Activated CD8-positive, alpha-beta T cell treated with anti-CD3 and anti-CD28 coated beads for 36 hours (primary cell): ENCODE data around the gene ATP10A. TPM values are rescaled to one million over a fixed set of nuclear protein-coding genes. Genes with fewer than 3 reads are reported as not detected.
"Not testable (repeated sequence)": the region's sequence is repeated elsewhere in the genome, so short reads cannot be mapped to it uniquely, and the experiment has no call there.

Source experiments
- ATAC-seq: fragments of 200-7000 bp; cut with Tn5 transposase; one replicate; pipeline ENCODE4 v1.10.0; 2021; ENCODE audit warnings: mild to moderate bottlenecking, moderate library complexity
- CTCF ChIA-PET: fragments of 350-600 bp; sonication (Branson Sonifier 250); formaldehyde crosslinking; loops from one replicate; lab custom pipeline; 2021; ENCODE audit warnings: antibody characterized with exemption; lab: Charles Lee
- POLR2A ChIA-PET: fragments of 350-600 bp; sonication (Branson Sonifier 250); formaldehyde crosslinking; loops from one replicate; lab custom pipeline; 2021; ENCODE audit warnings: antibody characterized with exemption; lab: Charles Lee
- DNase-seq: peaks from one replicate; pipeline ENCODE4 v3.0.0-alpha.2; 2020
- H3K27ac Mint-ChIP-seq: one replicate; pipeline ENCODE4 v1.8.0; 2021; ENCODE audit warnings: mild to moderate bottlenecking, mixed read lengths
- H3K27me3 Mint-ChIP-seq: one replicate; pipeline ENCODE4 v1.8.0; 2021; ENCODE audit warnings: mixed read lengths
- H3K36me3 Mint-ChIP-seq: one replicate; pipeline ENCODE4 v1.8.0; 2021; ENCODE audit warnings: low read depth, mixed read lengths
- H3K4me1 Mint-ChIP-seq: one replicate; pipeline ENCODE4 v1.8.0; 2021; ENCODE audit warnings: low read depth, mixed read lengths
- H3K4me3 Mint-ChIP-seq: one replicate; pipeline ENCODE4 v1.8.0; 2021; ENCODE audit warnings: mild to moderate bottlenecking, moderate library complexity, mixed read lengths
- H3K9me3 Mint-ChIP-seq: one replicate; pipeline ENCODE4 v1.8.0; 2021; ENCODE audit warnings: mixed read lengths
- intact Hi-C: fragments of 100-400 bp; cut with micrococcal nuclease; formaldehyde crosslinking; loops from one replicate; pipeline ENCODE4 v1.10.0; 2022
- total RNA-seq, 2 experiments: library from RNA; stranded (reverse); gene quantifications; one replicate each; pipeline ENCODE4 v1.2.3, GENCODE V29; 2021
- TF ChIP-seq, protein P1 (sequence below): fragments of 200-600 bp; IDR thresholded peaks from one replicate; pipeline ENCODE4 v1.8.0; 2022; ENCODE audit warnings: antibody characterized with exemption, mild to moderate bottlenecking

Gene ATP10A
- total RNA-seq, 2 experiments from 2014 or later = 17.8 to 21.0 TPM

DNA sequence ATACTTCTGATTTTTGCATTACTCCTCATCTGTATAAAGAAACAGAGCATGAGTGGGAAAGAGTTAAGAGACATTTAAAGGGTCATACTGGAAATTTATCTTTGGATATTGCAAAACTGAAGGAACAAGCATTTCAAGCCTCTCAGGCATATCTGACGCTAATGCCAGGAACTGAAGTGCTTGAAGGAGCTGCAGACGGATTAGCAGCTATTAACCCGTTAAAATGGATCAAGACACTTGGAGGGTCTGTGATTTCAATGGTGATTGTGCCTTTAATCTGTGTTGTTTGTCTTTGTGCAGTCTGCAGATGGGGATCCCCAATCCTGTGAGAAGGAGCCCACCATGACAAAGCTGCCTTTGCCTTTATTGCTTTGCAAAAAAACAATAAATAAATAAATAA lies 221.8 kb downstream of the ATP10A start:
- Mint-ChIP-seq H3K9me3 (no peaks in the 10 kb centered on the region), H3K4me1 (no peaks in the 10 kb centered on the region), H3K27ac (no peak overlapping the region), H3K27me3 (peaks cover 12% of the 10 kb centered on the region), H3K36me3 (no peaks in the 10 kb centered on the region), H3K4me3 (no peak overlapping the region)
- ATAC-seq (no peak), DNase-seq (no peak)
- POLR2A ChIA-PET = no interaction called here
- TF ChIP-seq, protein P1, sequence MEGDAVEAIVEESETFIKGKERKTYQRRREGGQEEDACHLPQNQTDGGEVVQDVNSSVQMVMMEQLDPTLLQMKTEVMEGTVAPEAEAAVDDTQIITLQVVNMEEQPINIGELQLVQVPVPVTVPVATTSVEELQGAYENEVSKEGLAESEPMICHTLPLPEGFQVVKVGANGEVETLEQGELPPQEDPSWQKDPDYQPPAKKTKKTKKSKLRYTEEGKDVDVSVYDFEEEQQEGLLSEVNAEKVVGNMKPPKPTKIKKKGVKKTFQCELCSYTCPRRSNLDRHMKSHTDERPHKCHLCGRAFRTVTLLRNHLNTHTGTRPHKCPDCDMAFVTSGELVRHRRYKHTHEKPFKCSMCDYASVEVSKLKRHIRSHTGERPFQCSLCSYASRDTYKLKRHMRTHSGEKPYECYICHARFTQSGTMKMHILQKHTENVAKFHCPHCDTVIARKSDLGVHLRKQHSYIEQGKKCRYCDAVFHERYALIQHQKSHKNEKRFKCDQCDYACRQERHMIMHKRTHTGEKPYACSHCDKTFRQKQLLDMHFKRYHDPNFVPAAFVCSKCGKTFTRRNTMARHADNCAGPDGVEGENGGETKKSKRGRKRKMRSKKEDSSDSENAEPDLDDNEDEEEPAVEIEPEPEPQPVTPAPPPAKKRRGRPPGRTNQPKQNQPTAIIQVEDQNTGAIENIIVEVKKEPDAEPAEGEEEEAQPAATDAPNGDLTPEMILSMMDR = no peak
- CTCF ChIA-PET = no interaction called here
- intact Hi-C loops = no loop called here

DNA sequence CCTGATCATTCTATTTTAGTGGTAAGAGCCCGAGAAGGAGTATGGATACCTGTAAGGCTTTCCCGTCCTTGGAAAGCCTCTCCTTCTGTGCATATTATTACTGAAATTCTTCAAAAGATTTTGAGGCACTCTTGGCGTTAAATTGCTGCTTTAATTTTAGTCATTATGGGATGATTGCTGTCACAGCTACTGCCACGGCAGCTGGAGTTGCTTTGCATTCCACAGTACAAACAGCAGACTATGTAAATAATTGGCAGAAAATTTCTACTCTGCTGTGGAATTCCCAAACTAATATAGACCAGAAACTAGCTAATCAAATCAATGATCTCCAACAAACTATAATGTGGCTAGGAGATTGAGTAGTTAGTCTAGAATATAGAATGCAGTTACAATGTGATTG lies 222.2 kb downstream of the ATP10A start:
- H3K4me3 Mint-ChIP-seq, intact Hi-C loops, H3K4me1 Mint-ChIP-seq, H3K9me3 Mint-ChIP-seq, ATAC-seq, POLR2A ChIA-PET, H3K27ac Mint-ChIP-seq, H3K36me3 Mint-ChIP-seq, DNase-seq: not testable (repeated sequence)
- CTCF ChIA-PET = interaction anchor here (1.6 kb wide), 1 partner anchor 69 kb away, joined by 5 read pairs; no protein-coding TSS in a partner anchor
- H3K27me3 Mint-ChIP-seq = peaks cover 11% of the 10 kb centered on the region

DNA sequence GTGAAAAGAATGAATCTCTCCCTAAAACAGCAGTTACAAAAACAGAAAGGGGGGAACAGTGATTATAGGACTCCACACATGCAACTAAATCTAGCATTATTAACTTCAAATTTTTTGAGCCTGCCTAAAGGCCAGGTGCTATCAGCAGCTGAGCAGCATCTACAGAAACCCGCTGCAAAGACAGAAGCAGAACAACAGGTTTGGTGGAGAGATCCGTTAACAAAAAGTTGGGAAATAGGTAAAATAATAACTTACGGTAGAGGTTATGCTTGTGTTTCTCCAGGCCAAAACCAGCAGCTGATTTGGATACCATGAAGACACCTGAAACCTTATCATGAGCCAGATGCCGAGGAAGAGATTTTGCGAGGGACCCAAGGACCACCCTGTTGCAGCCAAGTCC lies 222.7 kb downstream of the ATP10A start:
- H3K27me3 Mint-ChIP-seq = peaks cover 11% of the 10 kb centered on the region
- H3K36me3 Mint-ChIP-seq = no peaks in the 10 kb centered on the region
- TF ChIP-seq, protein P1 = no peak
- no peak overlapping the region for H3K27ac Mint-ChIP-seq
- ChIA-PET POLR2A (no interaction called here), CTCF (interaction anchor here (1.6 kb wide), 1 partner anchor 70 kb away, joined by 5 read pairs; no protein-coding TSS in a partner anchor)
- no peaks in the 10 kb centered on the region for H3K4me1 Mint-ChIP-seq
- intact Hi-C loops = no loop called here
- no peak overlapping the region for H3K4me3 Mint-ChIP-seq
- ATAC-seq = no peak
- DNase-seq = no peak
- no peaks in the 10 kb centered on the region for H3K9me3 Mint-ChIP-seq

DNA sequence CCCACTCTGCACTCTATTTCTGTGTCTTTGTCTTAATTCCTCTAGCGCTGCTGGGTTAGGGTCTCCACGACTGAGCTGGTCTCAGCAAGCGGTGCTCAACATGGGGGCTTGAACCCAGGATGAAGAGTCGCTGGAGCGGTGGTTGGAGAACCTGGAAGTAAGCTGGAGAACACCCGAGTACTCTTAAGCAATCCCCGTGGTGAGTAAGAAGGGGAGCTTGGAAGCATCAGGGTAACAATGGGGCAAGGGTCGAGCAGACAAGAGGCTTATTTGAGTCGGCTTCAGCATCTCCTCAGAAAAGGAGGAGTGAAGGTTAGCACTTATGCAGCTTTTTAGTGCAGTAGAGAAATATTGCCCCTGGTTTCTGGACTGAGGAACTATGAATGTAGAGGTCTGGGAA lies 226.6 kb downstream of the ATP10A start:
- H3K27me3 Mint-ChIP-seq, POLR2A ChIA-PET, DNase-seq, H3K27ac Mint-ChIP-seq, H3K4me3 Mint-ChIP-seq, CTCF ChIA-PET, intact Hi-C loops, H3K4me1 Mint-ChIP-seq, ATAC-seq, H3K36me3 Mint-ChIP-seq, H3K9me3 Mint-ChIP-seq: not testable (repeated sequence)

DNA sequence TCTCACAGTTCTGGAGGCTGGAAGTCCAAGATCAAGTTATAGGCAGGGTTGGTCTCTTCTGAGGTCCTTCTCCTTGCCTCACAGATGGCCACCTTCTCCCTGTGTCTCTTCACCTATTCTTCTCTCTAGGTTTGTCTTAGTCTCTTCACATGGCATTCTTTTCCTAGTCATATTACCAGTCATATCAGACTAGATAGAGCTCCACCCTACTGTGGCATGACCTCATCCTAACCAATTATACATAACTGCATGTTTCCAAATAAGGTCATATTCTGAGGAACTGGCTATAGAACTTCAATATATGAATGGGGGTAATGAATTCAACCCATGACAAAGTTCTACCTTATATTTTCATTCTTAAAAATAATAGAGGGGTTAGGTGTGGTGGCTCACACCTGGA lies 227.9 kb downstream of the ATP10A start:
- no peaks in the 10 kb centered on the region for H3K27me3 Mint-ChIP-seq
- CTCF ChIA-PET = no interaction called here
- ATAC-seq = no peak

DNA sequence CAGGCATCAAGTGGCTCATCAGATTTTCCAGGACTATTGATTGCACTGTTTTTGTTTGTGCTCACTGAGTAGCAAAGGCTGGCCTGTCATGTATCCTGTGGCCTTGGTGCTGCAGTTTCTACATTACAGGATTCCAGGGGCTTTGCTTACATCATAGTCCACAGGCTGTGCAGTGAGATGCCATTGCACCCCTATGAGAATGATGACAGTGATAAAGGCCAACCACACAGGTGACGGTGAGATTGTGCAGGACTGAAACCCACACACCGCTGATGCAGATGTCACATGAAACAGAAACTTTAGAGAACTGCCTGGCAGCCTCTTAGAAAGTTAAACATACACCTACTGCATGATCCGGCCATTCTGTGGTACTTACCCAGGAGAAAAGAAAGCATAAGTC lies 229.3 kb downstream of the ATP10A start:
- TF ChIP-seq, protein P1 = no peak
- Mint-ChIP-seq H3K27ac (no peak overlapping the region), H3K4me1 (no peaks in the 10 kb centered on the region), H3K36me3 (no peaks in the 10 kb centered on the region), H3K4me3 (no peak overlapping the region), H3K9me3 (peaks cover 1% of the 10 kb centered on the region), H3K27me3 (no peaks in the 10 kb centered on the region)
- ATAC-seq (no peak), DNase-seq (no peak)
- CTCF ChIA-PET = no interaction called here
- intact Hi-C loops = no loop called here
- POLR2A ChIA-PET = no interaction called here

More for the DNA sequence above, 227.9 kb downstream of the ATP10A start:
- POLR2A ChIA-PET = interaction anchor here (0.6 kb wide), 1 partner anchor 8 kb away, joined by 4 read pairs; no protein-coding TSS in a partner anchor
- TF ChIP-seq, protein P1 = no peak
- no peak overlapping the region for H3K4me3 Mint-ChIP-seq
- intact Hi-C loops = no loop called here
- no peaks in the 10 kb centered on the region for H3K9me3 Mint-ChIP-seq
- H3K4me1 Mint-ChIP-seq = no peaks in the 10 kb centered on the region
- H3K27ac Mint-ChIP-seq = no peak overlapping the region
- no peaks in the 10 kb centered on the region for H3K36me3 Mint-ChIP-seq
- no peak for DNase-seq
